Measurements from ENCODE around the gene SF3B2.
"Not testable (repeated sequence)": the region's sequence is repeated elsewhere in the genome, so short reads cannot be mapped to it uniquely, and the experiment has no call there.

The SF3B2 gene, protein sequence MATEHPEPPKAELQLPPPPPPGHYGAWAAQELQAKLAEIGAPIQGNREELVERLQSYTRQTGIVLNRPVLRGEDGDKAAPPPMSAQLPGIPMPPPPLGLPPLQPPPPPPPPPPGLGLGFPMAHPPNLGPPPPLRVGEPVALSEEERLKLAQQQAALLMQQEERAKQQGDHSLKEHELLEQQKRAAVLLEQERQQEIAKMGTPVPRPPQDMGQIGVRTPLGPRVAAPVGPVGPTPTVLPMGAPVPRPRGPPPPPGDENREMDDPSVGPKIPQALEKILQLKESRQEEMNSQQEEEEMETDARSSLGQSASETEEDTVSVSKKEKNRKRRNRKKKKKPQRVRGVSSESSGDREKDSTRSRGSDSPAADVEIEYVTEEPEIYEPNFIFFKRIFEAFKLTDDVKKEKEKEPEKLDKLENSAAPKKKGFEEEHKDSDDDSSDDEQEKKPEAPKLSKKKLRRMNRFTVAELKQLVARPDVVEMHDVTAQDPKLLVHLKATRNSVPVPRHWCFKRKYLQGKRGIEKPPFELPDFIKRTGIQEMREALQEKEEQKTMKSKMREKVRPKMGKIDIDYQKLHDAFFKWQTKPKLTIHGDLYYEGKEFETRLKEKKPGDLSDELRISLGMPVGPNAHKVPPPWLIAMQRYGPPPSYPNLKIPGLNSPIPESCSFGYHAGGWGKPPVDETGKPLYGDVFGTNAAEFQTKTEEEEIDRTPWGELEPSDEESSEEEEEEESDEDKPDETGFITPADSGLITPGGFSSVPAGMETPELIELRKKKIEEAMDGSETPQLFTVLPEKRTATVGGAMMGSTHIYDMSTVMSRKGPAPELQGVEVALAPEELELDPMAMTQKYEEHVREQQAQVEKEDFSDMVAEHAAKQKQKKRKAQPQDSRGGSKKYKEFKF

GRCh38 chr11:66051766-66052663, at the start of gene SF3B2:
TSS of gene SF3B2 (plus strand) at chr11:66052364. CDS start at chr11:66052385, 21 bp downstream.
- DNase-seq, result peak; percentile 98

GRCh38 chr11:66002648-66003225, 49.4 kb upstream of the SF3B2 start:
- DNase-seq, result peak; percentile 65

DNA sequence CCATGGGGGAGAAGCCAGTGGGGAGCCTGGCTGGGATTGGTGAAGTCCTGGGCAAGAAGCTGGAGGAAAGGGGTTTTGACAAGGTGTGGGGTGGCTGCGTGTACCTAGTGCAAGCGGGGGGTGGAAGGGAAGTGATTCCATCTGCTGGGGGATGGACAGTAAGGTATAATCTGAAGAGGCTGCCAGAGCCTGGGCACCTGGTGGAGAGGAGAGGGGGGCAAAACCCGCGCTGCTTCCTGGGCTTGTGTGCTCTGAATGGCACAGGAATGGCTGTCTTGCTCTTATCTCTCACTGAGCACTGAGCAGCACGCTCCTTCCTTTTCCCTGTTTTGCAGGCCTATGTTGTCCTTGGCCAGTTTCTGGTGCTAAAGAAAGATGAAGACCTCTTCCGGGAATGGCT, 48.9 kb upstream of the SF3B2 start:
- no peak for DNase-seq

DNA sequence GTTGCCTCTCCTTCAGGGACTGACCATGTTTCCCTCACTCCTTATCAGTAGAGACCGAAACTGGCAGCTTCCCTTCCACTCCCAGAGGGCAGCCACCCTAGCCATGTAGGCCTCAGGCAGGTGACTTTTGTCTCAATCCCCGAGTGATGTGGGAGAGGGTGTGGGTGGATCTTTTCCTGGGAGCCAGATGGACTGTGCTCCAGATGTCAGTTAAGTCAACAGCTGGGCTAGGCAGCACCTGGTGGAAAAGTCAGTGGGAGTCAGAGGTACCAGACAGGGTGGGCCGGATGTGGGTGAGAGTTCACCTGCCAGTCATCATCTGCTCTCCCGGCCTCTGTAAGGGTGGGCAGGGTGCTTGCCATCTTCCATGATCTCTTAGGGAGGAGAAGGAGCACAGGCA, 48.0 kb upstream of the SF3B2 start:
- no peak for DNase-seq

GRCh38 chr11:66006134-66006890, 45.9 kb upstream of the SF3B2 start:
- no peak for DNase-seq

DNA sequence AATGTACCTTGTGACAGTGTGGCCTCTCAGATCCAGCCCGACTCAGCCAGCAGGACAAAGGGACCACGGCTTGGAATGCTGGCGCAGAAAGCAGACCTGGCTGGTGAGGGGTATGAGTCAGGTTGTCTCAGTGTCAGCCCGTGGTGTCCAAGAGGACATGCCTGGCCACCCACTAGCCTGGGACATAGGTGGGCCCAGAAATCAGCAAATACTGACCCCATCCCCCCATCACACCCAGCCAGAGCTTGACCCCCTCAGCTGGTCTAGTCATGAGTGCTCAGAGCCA, 45.3 kb upstream of the SF3B2 start:
- DNase-seq, result no peak

- no peak for DNase-seq
Observed at GRCh38 chr11:66007201-66007634, 44.9 kb upstream of the SF3B2 start.

GRCh38 chr11:66008095-66008467, 44.1 kb upstream of the SF3B2 start:
- DNase-seq, result no peak

DNA sequence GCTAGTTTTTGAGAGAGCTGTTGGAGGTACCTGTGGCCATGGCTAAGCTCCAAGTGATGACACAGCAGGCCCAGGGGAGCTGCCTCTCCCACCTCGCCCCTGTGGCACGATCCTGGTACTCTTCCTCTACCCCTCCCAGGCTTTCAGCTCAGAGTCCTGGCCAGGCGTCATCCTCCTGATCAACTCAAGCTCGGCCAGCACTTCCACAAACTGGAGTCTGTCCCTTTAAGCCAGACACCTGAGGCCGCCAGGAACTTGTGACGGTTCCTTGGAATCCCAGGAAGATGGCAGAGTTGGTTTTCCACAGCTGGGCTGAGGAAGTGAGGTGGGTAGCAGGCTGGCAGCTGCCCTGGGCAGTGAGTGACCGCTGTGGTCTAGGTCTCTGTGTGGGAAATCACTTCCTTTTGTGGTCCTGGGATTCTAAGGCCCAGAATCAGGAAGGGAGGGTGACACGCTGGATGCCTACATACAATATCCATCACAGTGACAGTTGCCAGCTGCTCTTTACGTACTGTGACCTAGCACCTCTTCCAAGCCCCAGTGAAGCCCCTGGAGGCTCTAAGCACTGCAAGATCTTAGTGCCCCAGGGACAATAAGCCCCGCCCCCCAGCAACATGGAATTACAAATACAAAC, 43.6 kb upstream of the SF3B2 start:
- no peak for DNase-seq

- DNase-seq, result not testable (repeated sequence)
Observed at GRCh38 chr11:66010036-66010435, 42.1 kb upstream of the SF3B2 start.

- no peak for DNase-seq
Observed at GRCh38 chr11:66011239-66011784, 40.9 kb upstream of the SF3B2 start.

- DNase-seq, result no peak
Observed at GRCh38 chr11:66011785-66012303, 40.3 kb upstream of the SF3B2 start, which contains the start of gene CST6. TSS of gene CST6 (plus strand) at chr11:66012008. CDS start at chr11:66012045, 37 bp downstream.

DNA sequence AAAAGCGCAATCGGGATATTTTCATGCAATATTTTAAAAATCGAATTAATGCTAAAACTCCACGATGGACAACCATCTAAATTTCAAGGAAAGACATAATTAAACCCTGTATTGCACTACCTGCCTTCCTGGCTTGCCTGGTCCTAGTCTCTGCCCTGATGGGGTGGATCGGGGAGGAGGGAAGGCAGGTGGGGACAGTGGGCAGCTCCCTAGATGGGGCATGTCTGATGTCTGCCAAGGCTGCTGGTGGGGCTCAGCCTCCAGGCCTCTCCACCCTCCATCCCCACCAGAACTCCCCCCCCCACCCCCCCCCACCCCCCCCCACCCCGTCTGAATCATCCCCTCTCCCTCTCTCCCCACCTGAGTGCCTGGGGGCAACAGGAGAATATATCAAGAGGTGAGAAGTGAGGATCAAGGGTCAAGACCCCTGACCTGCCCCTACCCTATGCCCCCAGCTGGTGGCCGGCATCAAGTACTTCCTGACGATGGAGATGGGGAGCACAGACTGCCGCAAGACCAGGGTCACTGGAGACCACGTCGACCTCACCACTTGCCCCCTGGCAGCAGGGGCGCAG, 39.7 kb upstream of the SF3B2 start:
- DNase-seq, result no peak

DNA sequence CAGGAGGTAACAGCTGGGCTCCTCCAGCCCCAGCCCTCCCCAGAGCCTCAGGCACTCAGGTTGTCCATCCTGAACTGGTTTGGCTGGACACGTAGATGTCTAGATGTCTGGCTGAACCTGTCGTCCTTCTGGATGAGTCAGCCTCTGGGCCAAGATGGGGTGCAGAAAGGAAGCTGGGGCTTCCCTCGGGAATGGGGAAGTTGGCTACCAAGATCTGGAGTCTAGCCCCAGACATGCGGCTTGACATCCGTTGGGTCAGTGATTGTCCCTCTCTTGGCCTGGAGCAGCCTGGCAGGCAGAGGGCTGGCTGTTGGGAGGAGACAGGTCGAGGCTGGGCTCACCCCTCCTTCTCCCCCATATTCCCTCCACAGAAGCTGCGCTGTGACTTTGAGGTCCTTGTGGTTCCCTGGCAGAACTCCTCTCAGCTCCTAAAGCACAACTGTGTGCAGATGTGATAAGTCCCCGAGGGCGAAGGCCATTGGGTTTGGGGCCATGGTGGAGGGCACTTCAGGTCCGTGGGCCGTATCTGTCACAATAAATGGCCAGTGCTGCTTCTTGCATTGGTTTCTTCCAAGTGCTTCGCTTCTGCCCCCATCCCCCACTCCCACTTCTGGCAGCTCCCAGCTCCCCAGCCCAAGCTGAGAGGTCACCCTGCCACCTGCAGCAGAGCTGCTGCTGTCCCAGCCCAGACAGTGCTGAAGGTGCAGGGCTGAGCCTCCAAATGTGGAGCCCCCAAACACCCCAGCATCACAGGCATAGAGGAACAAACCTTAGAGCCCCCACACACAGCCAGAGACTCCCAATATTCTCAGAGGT, 39.0 kb upstream of the SF3B2 start:
- DNase-seq, result no peak

- no peak for DNase-seq
Observed at GRCh38 chr11:66013762-66014100, 38.4 kb upstream of the SF3B2 start.

DNA sequence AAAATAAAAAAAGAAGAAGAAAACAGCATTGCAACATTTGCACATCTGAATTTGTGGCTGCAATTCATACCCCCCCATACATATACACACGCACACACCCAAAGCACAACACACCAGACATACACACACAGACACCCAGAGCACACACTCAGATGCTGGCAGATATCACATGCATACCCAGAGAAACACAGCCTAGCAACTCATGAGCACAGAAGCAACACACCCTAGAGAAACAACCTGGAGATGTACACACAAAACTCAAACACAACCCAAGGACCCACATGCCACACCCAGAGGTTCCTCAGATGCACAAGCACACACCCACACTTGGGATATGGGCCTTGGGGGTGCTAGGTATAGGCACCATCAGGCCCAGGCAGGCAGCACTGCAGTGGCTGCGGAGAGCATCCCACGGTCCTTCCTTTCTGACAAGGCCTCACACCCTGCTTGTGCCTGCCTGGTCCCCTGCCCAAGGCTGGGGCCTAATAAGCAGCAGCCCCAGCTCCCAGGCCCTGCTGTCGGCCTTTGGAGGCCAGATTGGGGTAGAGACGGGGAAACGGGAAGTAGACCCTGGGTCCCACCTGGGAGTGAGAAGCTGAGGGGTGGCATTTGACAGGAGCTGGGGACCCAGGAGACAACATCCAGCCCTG, 37.2 kb upstream of the SF3B2 start:
- DNase-seq, result no peak

GRCh38 chr11:66015454-66015881, 36.7 kb upstream of the SF3B2 start:
- DNase-seq, result no peak

GRCh38 chr11:66015936-66016792, 36.0 kb upstream of the SF3B2 start:
- no peak for DNase-seq

Data from right hindlimb (tissue), 1 donor.